Testis (tissue), 2 donors: ENCODE results near the gene MRS2.
"Not testable (repeated sequence)": the region's sequence is repeated elsewhere in the genome, so short reads cannot be mapped to it uniquely, and the experiment has no call there.

ENCODE experiments used
- POLR2A ChIP-seq: fragments of 450-650 bp; IDR thresholded peaks from one replicate; pipeline ENCODE4 v1.6.1; 2017; ENCODE audit warnings: antibody characterized with exemption, mild to moderate bottlenecking, moderate library complexity
- TF ChIP-seq, protein P1 (sequence below), 3 experiments: fragments of 450-650 bp in 2 of 3; fragments of 200-600 bp in 1 of 3; sonication (generic) in 1 of 3; IDR thresholded peaks; one replicate each; pipeline ENCODE4 v1.5.1; 2016 to 2019; ENCODE audit warnings: antibody characterized with exemption in 3 of 3, mild to moderate bottlenecking in 2 of 3, moderate library complexity in 1 of 3

DNA sequence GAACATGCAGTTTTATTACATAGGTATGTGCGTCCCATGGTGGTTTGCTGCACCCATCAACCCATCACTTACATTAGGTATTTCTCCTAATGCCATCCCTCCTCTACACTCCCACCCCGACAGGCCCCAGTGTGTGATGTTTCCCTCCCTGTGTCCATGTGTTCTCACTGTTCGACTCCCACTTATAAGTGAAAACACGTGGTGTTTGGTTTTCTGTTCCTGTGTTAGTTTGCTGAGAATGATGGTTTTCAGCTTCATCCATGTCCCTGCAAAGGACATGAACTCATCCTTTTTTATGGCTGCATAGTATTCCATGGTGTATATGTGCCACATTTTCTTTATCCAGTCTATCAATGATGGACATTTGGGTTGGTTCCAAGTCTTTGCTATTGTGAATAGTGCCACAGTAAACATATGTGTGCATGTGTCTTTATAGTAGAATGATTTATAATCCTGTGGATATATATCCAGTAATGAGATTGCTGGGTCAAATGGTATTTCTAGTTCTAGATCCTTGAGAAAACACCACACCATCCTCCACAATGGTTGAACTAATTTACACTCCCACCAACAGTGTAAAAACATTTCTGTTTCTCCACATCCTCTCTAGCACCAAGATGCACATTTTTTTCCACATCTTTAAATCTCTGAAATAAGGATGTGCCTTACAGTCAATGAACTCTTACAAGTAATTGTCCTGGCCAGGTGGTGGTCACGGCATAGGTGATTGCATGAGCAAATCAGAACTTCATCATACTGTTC lies 18.2 kb upstream of the MRS2 start:
- TF ChIP-seq, protein P1, sequence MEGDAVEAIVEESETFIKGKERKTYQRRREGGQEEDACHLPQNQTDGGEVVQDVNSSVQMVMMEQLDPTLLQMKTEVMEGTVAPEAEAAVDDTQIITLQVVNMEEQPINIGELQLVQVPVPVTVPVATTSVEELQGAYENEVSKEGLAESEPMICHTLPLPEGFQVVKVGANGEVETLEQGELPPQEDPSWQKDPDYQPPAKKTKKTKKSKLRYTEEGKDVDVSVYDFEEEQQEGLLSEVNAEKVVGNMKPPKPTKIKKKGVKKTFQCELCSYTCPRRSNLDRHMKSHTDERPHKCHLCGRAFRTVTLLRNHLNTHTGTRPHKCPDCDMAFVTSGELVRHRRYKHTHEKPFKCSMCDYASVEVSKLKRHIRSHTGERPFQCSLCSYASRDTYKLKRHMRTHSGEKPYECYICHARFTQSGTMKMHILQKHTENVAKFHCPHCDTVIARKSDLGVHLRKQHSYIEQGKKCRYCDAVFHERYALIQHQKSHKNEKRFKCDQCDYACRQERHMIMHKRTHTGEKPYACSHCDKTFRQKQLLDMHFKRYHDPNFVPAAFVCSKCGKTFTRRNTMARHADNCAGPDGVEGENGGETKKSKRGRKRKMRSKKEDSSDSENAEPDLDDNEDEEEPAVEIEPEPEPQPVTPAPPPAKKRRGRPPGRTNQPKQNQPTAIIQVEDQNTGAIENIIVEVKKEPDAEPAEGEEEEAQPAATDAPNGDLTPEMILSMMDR (IDR thresholded peaks at IDR 0.05): not testable (repeated sequence)
- TF ChIP-seq POLR2A: not testable (repeated sequence)
